Activated gamma-delta T cell treated with Interleukin-2 at 50 U/mL for 16 hours (primary cell): ENCODE results near the gene RBFA.

ENCODE experiments used
- DNase-seq: peaks from one replicate; pipeline ENCODE4 v3.0.0-alpha.2; 2020

RBFA gene

DNA sequence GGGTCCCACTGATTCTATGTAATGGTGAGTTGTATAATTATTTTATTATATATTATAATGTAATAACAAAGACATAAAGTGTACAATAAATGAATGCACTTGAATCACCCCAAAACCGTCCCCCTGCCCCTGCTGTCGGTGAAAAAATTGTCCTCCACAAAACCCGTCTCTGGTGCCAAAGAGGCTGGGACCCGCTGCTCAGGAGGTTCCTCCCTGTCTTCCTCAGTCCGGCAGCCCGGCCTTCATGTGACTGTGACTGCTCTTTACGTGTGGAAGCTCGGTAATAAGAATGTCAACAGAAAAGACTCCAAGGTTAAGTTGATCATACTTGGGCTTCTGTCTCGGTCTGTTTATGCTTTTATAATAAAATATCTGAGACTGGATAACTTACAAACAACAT is 42.1 kb downstream of the RBFA start:
- no peak for DNase-seq

DNA sequence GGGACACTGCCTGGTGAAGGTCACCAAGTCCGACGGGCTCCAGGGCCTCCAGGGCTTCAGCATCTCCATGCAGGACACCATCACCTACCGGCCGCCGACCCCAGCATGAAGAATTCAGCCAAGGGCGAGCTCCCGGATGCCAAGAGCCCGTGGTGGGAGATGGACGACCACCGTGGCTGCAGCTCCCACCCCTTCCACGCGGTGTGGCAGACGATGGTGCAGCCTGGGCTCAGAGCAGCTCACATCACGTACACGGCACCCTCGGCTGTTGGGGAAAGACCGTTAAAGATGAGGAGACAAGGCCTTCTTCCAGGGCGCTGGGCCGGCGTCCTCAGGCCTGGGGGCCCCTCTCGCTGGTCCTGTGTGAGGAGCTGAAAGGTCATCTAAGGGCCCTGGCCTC is 43.6 kb downstream of the RBFA start:
- no peak for DNase-seq
